T-helper 2 cell treated with Interferon-gamma antibody and Interleukin-4, amounts not matched to agents 5 μg/mL and 100 μg/mL, for 36 hours (primary cell): ENCODE data around the gene RICTOR.

Experiments
- DNase-seq: peaks from one replicate; pipeline ENCODE4 v3.0.0; 2021; ENCODE audit warnings: low spot score
- H3K27ac Mint-ChIP-seq: one replicate; pipeline ENCODE4 v1.8.0; 2021; ENCODE audit warnings: mild to moderate bottlenecking, mixed read lengths
- H3K27me3 Mint-ChIP-seq: one replicate; pipeline ENCODE4 v1.8.0; 2021; ENCODE audit warnings: low read depth, mixed read lengths
- H3K36me3 Mint-ChIP-seq: one replicate; pipeline ENCODE4 v1.8.0; 2021; ENCODE audit warnings: low read depth, mixed read lengths
- H3K4me1 Mint-ChIP-seq: one replicate; pipeline ENCODE4 v1.8.0; 2021; ENCODE audit warnings: low read depth, mixed read lengths
- H3K4me3 Mint-ChIP-seq: one replicate; pipeline ENCODE4 v1.8.0; 2022; ENCODE audit warnings: mild to moderate bottlenecking, moderate library complexity, mixed read lengths
- H3K9me3 Mint-ChIP-seq: one replicate; pipeline ENCODE4 v1.8.0; 2021; ENCODE audit warnings: mixed read lengths

RICTOR gene

GRCh38 chr5:38911933-38912332 lies 162.3 kb downstream of the RICTOR start:
- no peaks in the 10 kb centered on the region for H3K4me1 Mint-ChIP-seq
- no peak overlapping the region for H3K4me3 Mint-ChIP-seq
- no peaks in the 10 kb centered on the region for H3K36me3 Mint-ChIP-seq
- no peak overlapping the region for H3K27ac Mint-ChIP-seq
- no peak for DNase-seq
- H3K9me3 Mint-ChIP-seq = peaks cover 7% of the 10 kb centered on the region
- peaks cover 22% of the 10 kb centered on the region for H3K27me3 Mint-ChIP-seq

GRCh38 chr5:38906503-38906902 lies 167.7 kb downstream of the RICTOR start:
- H3K9me3 Mint-ChIP-seq = peaks cover 11% of the 10 kb centered on the region
- H3K27ac Mint-ChIP-seq = no peak overlapping the region
- no peak for DNase-seq
- no peaks in the 10 kb centered on the region for H3K4me1 Mint-ChIP-seq
- H3K36me3 Mint-ChIP-seq = no peaks in the 10 kb centered on the region
- H3K4me3 Mint-ChIP-seq = no peak overlapping the region
- peaks cover 13% of the 10 kb centered on the region for H3K27me3 Mint-ChIP-seq

GRCh38 chr5:38905516-38905915 lies 168.7 kb downstream of the RICTOR start:
- no peaks in the 10 kb centered on the region for H3K4me1 Mint-ChIP-seq

GRCh38 chr5:38899936-38900335 lies 174.3 kb downstream of the RICTOR start:
- DNase-seq = no peak
- H3K9me3 Mint-ChIP-seq = peaks cover 4% of the 10 kb centered on the region
- peaks cover 11% of the 10 kb centered on the region for H3K27me3 Mint-ChIP-seq
- no peak overlapping the region for H3K4me3 Mint-ChIP-seq
- H3K4me1 Mint-ChIP-seq = no peaks in the 10 kb centered on the region
- no peaks in the 10 kb centered on the region for H3K36me3 Mint-ChIP-seq
- no peak overlapping the region for H3K27ac Mint-ChIP-seq

More at GRCh38 chr5:38905516-38905915, 168.7 kb downstream of the RICTOR start:
- Mint-ChIP-seq H3K4me3 (no peak overlapping the region), H3K27me3 (peaks cover 9% of the 10 kb centered on the region), H3K27ac (no peak overlapping the region), H3K36me3 (no peaks in the 10 kb centered on the region), H3K9me3 (peaks cover 11% of the 10 kb centered on the region)
- no peak for DNase-seq

GRCh38 chr5:38896760-38897159 lies 177.4 kb downstream of the RICTOR start:
- no peak overlapping the region for H3K27ac Mint-ChIP-seq
- H3K27me3 Mint-ChIP-seq = peaks cover 6% of the 10 kb centered on the region
- no peaks in the 10 kb centered on the region for H3K9me3 Mint-ChIP-seq
- H3K36me3 Mint-ChIP-seq = no peaks in the 10 kb centered on the region
- no peaks in the 10 kb centered on the region for H3K4me1 Mint-ChIP-seq
- no peak overlapping the region for H3K4me3 Mint-ChIP-seq
- no peak for DNase-seq

GRCh38 chr5:38892363-38892762 lies 181.8 kb downstream of the RICTOR start:
- Mint-ChIP-seq H3K27me3 (peaks cover 5% of the 10 kb centered on the region), H3K4me3 (no peak overlapping the region), H3K36me3 (no peaks in the 10 kb centered on the region), H3K9me3 (no peaks in the 10 kb centered on the region), H3K4me1 (no peaks in the 10 kb centered on the region), H3K27ac (no peak overlapping the region)
- DNase-seq = no peak

- Mint-ChIP-seq H3K36me3 (no peaks in the 10 kb centered on the region), H3K4me1 (no peaks in the 10 kb centered on the region), H3K4me3 (no peak overlapping the region), H3K27me3 (peaks cover 2% of the 10 kb centered on the region), H3K27ac (no peak overlapping the region), H3K9me3 (no peaks in the 10 kb centered on the region)
- DNase-seq = no peak
Observed at GRCh38 chr5:38891563-38891962, 182.6 kb downstream of the RICTOR start.

GRCh38 chr5:38889424-38889823 lies 184.8 kb downstream of the RICTOR start:
- Mint-ChIP-seq H3K4me3 (no peak overlapping the region), H3K36me3 (no peaks in the 10 kb centered on the region), H3K4me1 (no peaks in the 10 kb centered on the region), H3K27me3 (peaks cover 2% of the 10 kb centered on the region), H3K27ac (no peak overlapping the region), H3K9me3 (no peaks in the 10 kb centered on the region)
- DNase-seq = no peak

GRCh38 chr5:38888041-38888440 lies 186.2 kb downstream of the RICTOR start:
- Mint-ChIP-seq H3K9me3 (no peaks in the 10 kb centered on the region), H3K36me3 (no peaks in the 10 kb centered on the region), H3K27ac (no peak overlapping the region), H3K27me3 (peaks cover 4% of the 10 kb centered on the region), H3K4me3 (no peak overlapping the region), H3K4me1 (no peaks in the 10 kb centered on the region)
- no peak for DNase-seq
